ENCODE data around the gene SALL2.

Gene SALL2

DNA sequence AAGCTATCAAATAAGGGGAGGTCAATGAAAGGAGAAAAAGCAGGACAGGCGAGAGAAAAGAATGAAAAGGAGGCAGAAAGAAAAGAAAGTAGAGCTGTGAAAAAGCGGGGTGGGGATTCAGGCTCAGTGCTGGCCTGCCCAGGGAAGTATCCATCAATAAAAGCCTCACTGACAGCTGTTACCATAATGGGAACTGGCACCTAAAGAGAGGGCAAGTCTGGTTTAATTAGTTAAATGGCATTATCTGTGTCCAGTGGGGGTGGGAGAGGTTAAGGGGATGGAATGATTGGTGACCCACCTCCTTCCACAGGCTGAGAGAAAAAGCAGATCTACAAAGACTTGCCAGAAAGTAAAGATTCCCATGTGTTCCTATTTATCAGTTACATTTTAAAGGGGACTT, 7.4 kb downstream of the SALL2 start:
- no peak for DNase-seq (ENCODE audit: low spot score)
- TF ChIP-seq, protein P1, sequence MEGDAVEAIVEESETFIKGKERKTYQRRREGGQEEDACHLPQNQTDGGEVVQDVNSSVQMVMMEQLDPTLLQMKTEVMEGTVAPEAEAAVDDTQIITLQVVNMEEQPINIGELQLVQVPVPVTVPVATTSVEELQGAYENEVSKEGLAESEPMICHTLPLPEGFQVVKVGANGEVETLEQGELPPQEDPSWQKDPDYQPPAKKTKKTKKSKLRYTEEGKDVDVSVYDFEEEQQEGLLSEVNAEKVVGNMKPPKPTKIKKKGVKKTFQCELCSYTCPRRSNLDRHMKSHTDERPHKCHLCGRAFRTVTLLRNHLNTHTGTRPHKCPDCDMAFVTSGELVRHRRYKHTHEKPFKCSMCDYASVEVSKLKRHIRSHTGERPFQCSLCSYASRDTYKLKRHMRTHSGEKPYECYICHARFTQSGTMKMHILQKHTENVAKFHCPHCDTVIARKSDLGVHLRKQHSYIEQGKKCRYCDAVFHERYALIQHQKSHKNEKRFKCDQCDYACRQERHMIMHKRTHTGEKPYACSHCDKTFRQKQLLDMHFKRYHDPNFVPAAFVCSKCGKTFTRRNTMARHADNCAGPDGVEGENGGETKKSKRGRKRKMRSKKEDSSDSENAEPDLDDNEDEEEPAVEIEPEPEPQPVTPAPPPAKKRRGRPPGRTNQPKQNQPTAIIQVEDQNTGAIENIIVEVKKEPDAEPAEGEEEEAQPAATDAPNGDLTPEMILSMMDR (IDR thresholded peaks at IDR 0.05; ENCODE audit: extremely low read depth, missing control alignments) = no peak

DNA sequence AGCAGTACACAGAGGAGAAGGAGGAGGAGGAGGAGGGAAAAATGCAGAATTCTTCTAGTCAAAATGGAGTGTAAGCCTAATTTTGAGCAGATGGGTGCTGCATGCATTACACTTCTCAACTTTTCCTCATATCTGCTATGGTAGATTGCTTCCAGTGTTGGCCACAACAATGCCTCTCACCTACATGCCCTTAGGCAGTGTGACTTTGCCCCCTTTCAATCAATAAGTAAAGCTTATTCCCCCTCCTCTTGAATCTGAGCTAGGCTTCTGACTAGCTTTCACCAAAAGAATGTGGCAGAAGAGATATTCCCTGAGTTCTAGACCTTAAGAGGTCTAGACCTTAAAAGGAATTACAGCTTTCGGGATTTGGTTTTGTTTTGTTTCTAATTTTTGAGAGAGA, 11.8 kb downstream of the SALL2 start:
- no peak for DNase-seq (ENCODE audit: low spot score)
- TF ChIP-seq, protein P1 (IDR thresholded peaks at IDR 0.05; ENCODE audit: extremely low read depth, missing control alignments) = no peak

DNA sequence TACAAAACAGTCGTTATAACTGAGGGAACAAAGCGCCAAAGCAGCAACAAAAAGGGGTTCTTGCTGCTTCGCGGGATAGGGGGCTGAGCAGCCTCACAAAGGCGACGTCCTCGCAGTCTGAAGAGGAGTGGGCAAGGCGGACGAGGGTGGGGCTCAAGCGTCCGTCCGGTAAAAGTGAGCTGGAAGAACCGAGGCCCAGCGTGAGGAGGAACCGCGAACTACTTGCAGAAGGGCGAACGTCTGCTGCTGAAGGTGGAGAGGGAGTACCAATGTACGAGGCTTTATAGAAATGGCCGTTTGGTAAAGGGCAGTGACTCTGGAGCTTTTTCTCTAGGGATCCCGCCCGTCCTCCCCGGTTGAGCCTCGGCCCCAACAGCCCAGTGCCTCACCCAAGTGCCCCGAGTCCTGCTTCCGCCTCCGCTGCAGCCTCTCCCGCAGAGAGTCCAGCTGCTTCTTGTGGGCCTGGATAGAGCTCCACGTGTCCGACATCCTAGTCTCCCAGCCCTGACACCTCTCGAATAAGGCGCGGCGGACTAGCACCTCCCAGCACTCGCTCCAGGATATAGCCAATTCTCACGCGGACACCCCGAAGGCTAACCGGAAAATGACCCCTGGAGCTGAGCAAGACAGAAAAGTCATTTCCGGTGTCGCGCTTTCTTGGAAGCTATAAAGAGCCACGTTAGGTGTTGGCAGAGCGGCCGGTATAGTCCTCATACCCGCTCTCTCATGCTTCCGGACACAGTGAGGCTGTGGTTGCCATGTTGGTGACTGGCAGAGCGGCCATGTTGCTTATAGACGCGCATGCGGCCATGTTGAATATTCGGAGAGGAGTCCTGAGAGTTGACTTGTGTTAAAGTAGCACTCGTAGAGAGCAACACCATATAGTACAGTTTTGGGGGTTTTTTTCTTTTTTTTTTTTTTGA, 15.2 kb downstream of the SALL2 start, which contains the start of gene METTL3:
Gene METTL3 (minus strand): TSS at position 606 of the 923 bp plus-strand sequence. CDS start 117 bp downstream, at position 489.
- DNase-seq (ENCODE audit: low spot score) = peak; percentile 88
- TF ChIP-seq, protein P1 (IDR thresholded peaks at IDR 0.05; ENCODE audit: extremely low read depth, missing control alignments) = no peak

DNA sequence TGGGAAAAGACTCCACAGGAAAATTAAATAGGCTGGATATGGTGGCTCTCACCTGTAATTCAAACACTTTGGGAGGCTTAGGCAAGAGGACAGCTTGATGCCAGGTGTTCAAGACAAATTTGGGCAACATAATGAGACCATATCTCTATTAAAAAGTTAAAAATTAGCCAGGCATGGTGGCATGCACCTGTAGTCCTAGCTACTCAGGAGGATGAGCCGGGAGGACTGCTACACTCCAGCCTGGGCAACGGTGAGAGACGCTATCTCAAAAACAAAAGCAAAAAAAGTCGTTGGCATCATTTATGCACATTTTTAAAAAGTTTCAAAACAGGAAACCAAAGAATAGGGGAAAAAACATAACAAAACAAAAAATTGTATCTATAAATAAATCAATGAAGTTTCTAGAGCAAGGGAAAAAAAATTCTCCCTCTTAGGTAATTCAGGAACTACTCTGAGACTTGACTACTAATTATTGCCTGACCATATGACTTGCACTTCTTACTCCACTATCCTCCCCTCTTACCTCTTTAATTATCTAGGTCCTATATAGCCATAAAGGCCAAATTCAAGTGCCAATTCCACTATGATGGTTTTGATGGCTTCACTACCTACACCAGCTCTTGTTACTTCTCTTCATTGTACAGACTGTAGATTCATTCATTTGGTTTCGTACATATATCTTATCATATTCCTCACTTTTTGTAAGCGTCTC, 16.6 kb downstream of the SALL2 start:
- no peak for DNase-seq (ENCODE audit: low spot score)

DNA sequence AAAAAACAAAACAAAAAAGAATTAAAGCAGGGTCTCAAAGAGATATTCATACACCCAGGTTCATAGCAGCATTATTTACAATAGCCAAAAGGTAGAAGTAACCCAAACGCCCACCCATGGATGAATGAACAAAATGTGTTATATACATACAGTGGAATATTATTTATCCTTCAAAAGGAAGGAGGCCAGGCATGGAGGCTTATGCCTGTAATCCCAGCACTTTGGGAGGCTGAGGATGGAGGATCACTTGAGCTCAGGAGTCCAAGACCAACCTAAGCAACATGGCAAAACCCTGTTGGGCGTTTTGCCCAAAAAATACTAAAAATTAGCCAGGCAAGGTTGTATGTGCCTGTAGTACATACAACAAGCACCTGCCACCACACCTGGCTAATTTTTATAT, 19.6 kb downstream of the SALL2 start:
- DNase-seq (ENCODE audit: low spot score) = no peak
- TF ChIP-seq, protein P1 (IDR thresholded peaks at IDR 0.05; ENCODE audit: extremely low read depth, missing control alignments) = no peak

More for the DNA sequence above, 16.6 kb downstream of the SALL2 start:
- TF ChIP-seq, protein P1 (IDR thresholded peaks at IDR 0.05; ENCODE audit: extremely low read depth, missing control alignments) = no peak

DNA sequence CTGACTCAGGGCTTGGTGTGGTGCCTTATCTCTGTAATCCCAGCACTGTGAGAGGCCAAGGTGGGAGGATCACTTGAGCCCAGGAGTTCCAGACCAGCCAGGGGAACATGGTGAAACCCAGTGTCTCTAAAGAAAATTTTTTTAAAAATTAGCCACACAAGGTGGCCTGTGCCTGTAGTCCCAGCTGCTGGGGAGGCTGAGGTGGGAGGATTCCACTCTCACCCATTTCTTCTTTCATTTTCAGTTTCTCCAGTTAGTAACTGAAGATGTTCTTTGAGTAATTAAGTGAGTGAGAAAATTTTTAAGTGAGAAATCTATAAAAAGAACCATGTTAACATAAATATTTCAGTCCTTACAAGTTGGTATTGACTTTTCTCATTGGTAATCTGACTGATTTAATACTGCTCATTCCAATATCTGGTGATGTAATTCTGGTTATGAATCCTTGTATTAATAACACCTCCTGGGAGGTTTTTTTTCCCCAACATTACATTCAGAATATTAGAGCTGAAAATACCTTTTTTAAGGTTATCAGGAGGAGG, 21.1 kb downstream of the SALL2 start:
- peak; percentile 37 for DNase-seq (ENCODE audit: low spot score)
- TF ChIP-seq, protein P1 (IDR thresholded peaks at IDR 0.05; ENCODE audit: extremely low read depth, missing control alignments) = no peak

DNA sequence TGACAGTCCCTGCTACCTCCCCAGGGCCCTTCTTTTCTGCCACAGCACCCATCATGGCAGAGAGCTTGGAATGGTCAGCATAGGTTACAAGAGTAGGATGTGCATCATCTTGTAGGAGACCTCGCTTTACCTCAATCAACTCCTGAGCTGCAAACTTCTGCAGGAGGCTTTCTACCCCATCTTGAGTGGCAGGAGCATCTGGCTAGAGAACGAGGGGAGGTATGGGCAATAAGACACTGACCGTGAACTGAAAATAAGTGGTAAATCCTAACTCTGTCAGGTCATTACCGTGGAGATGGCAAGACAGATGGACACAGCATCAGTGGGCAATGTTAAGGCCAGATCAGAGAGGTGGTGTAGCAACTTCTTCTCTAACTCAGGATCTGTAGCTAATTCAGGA, 22.8 kb downstream of the SALL2 start:
- DNase-seq (ENCODE audit: low spot score) = no peak
- TF ChIP-seq, protein P1 (IDR thresholded peaks at IDR 0.05; ENCODE audit: extremely low read depth, missing control alignments) = no peak

All from GM20000 (cell line).